ENCODE results near the gene SUSD4. TPM values are rescaled to one million over a fixed set of nuclear protein-coding genes. Genes with fewer than 3 reads are reported as not detected.
A peak's percentile ranks its signal among the peaks of the same experiment; 100 is the strongest.

The SUSD4 gene
- total and polyA plus RNA-seq, 5 donors: 16.7 to 81.7 (median 29.8) TPM

GRCh38 chr1:223312273-223312672 lies 51.7 kb downstream of the SUSD4 start:
- WGBS: 75% methylated on average over 2 of the region's 2 CpGs
- H3K4me1 ChIP-seq (ENCODE audit: control insufficient read depth, insufficient read depth, low read length): no peaks in the 10 kb centered on the region
- DNase-seq (no peak), ATAC-seq (no peak)
- no peak overlapping the region for H3K27ac ChIP-seq (ENCODE audit: low read length)
- no peaks in the 10 kb centered on the region for H3K9me3 ChIP-seq (ENCODE audit: control insufficient read depth, low read length)
- H3K4me3 ChIP-seq (ENCODE audit: low read length): no peak overlapping the region
- intact Hi-C loops (cut with DNase I): no loop called here
- no peaks in the 10 kb centered on the region for H3K27me3 ChIP-seq (ENCODE audit: control insufficient read depth, insufficient read depth)

GRCh38 chr1:223311826-223312225 lies 52.1 kb downstream of the SUSD4 start:
- Histone ChIP-seq H3K4me3 (ENCODE audit: low read length) (no peak overlapping the region), H3K27me3 (ENCODE audit: control insufficient read depth, insufficient read depth) (no peaks in the 10 kb centered on the region), H3K27ac (ENCODE audit: low read length) (no peak overlapping the region), H3K9me3 (ENCODE audit: control insufficient read depth, low read length) (no peaks in the 10 kb centered on the region), H3K4me1 (ENCODE audit: control insufficient read depth, insufficient read depth, low read length) (no peaks in the 10 kb centered on the region)
- DNase-seq: no peak
- intact Hi-C loops (cut with DNase I): no loop called here
- 86% methylated on average over 3 of the region's 3 CpGs for WGBS
- ATAC-seq: no peak

- Histone ChIP-seq H3K9me3 (ENCODE audit: control insufficient read depth, low read length) (no peaks in the 10 kb centered on the region), H3K4me1 (ENCODE audit: control insufficient read depth, insufficient read depth, low read length) (no peaks in the 10 kb centered on the region), H3K27ac (ENCODE audit: low read length) (no peak overlapping the region), H3K4me3 (ENCODE audit: low read length) (no peak overlapping the region), H3K27me3 (ENCODE audit: control insufficient read depth, insufficient read depth) (no peaks in the 10 kb centered on the region)
- DNase-seq: no peak
- ATAC-seq: no peak
- intact Hi-C loops (cut with DNase I): no loop called here
- 83% methylated on average over 2 of the region's 2 CpGs for WGBS
Observed at GRCh38 chr1:223308136-223308535, 55.8 kb downstream of the SUSD4 start.

GRCh38 chr1:223307544-223307943 lies 56.4 kb downstream of the SUSD4 start:
- intact Hi-C loops (cut with DNase I): no loop called here
- 71% methylated on average over 5 of the region's 5 CpGs for WGBS
- no peak overlapping the region for H3K27ac ChIP-seq (ENCODE audit: low read length)
- no peak for ATAC-seq
- H3K4me1 ChIP-seq (ENCODE audit: control insufficient read depth, insufficient read depth, low read length): no peaks in the 10 kb centered on the region
- H3K4me3 ChIP-seq (ENCODE audit: low read length): no peak overlapping the region
- no peaks in the 10 kb centered on the region for H3K9me3 ChIP-seq (ENCODE audit: control insufficient read depth, low read length)
- H3K27me3 ChIP-seq (ENCODE audit: control insufficient read depth, insufficient read depth): no peaks in the 10 kb centered on the region
- no peak for DNase-seq

- no peaks in the 10 kb centered on the region for H3K9me3 ChIP-seq (ENCODE audit: control insufficient read depth, low read length)
- no peak overlapping the region for H3K4me3 ChIP-seq (ENCODE audit: low read length)
- 70% methylated on average over 1 of the region's 1 CpG for WGBS
- no peaks in the 10 kb centered on the region for H3K4me1 ChIP-seq (ENCODE audit: control insufficient read depth, insufficient read depth, low read length)
- no peak for ATAC-seq
- no peaks in the 10 kb centered on the region for H3K27me3 ChIP-seq (ENCODE audit: control insufficient read depth, insufficient read depth)
- DNase-seq: no peak
- intact Hi-C loops (cut with DNase I): no loop called here
- no peak overlapping the region for H3K27ac ChIP-seq (ENCODE audit: low read length)
Observed at GRCh38 chr1:223304931-223305330, 59.0 kb downstream of the SUSD4 start.

GRCh38 chr1:223301371-223301770 lies 62.6 kb downstream of the SUSD4 start:
- H3K27ac ChIP-seq (ENCODE audit: low read length): no peak overlapping the region
- 95% methylated on average over 2 of the region's 2 CpGs for WGBS
- DNase-seq: no peak
- H3K4me1 ChIP-seq (ENCODE audit: control insufficient read depth, insufficient read depth, low read length): no peaks in the 10 kb centered on the region
- no peak for ATAC-seq
- no peak overlapping the region for H3K4me3 ChIP-seq (ENCODE audit: low read length)
- H3K27me3 ChIP-seq (ENCODE audit: control insufficient read depth, insufficient read depth): no peaks in the 10 kb centered on the region
- intact Hi-C loops (cut with DNase I): no loop called here
- no peaks in the 10 kb centered on the region for H3K9me3 ChIP-seq (ENCODE audit: control insufficient read depth, low read length)

GRCh38 chr1:223299553-223299952 lies 64.4 kb downstream of the SUSD4 start:
- Histone ChIP-seq H3K9me3 (ENCODE audit: control insufficient read depth, low read length) (no peaks in the 10 kb centered on the region), H3K27ac (ENCODE audit: low read length) (no peak overlapping the region), H3K4me1 (ENCODE audit: control insufficient read depth, insufficient read depth, low read length) (no peaks in the 10 kb centered on the region), H3K27me3 (ENCODE audit: control insufficient read depth, insufficient read depth) (no peaks in the 10 kb centered on the region), H3K4me3 (ENCODE audit: low read length) (no peak overlapping the region)
- 44% methylated on average over 1 of the region's 1 CpG for WGBS
- DNase-seq (no peak), ATAC-seq (peak in 1 of 2 donors; percentile 25)
- intact Hi-C loops (cut with DNase I): no loop called here

GRCh38 chr1:223298701-223299100 lies 65.3 kb downstream of the SUSD4 start:
- 47% methylated on average over 5 of the region's 5 CpGs for WGBS
- Histone ChIP-seq H3K27ac (ENCODE audit: low read length) (no peak overlapping the region), H3K4me1 (ENCODE audit: control insufficient read depth, insufficient read depth, low read length) (no peaks in the 10 kb centered on the region), H3K27me3 (ENCODE audit: control insufficient read depth, insufficient read depth) (no peaks in the 10 kb centered on the region), H3K9me3 (ENCODE audit: control insufficient read depth, low read length) (no peaks in the 10 kb centered on the region), H3K4me3 (ENCODE audit: low read length) (no peak overlapping the region)
- intact Hi-C loops (cut with DNase I): no loop called here
- DNase-seq: no peak
- ATAC-seq: peak in 1 of 2 donors; percentile 45

GRCh38 chr1:223297800-223298199 lies 66.2 kb downstream of the SUSD4 start:
- intact Hi-C loops (cut with DNase I): no loop called here

GRCh38 chr1:223291796-223292195 lies 72.2 kb downstream of the SUSD4 start:
- no peak for DNase-seq
- Histone ChIP-seq H3K4me1 (ENCODE audit: control insufficient read depth, insufficient read depth, low read length) (no peaks in the 10 kb centered on the region), H3K27me3 (ENCODE audit: control insufficient read depth, insufficient read depth) (no peaks in the 10 kb centered on the region), H3K27ac (ENCODE audit: low read length) (no peak overlapping the region), H3K4me3 (ENCODE audit: low read length) (no peak overlapping the region), H3K9me3 (ENCODE audit: control insufficient read depth, low read length) (no peaks in the 10 kb centered on the region)
- 76% methylated on average over 2 of the region's 2 CpGs for WGBS
- intact Hi-C loops (cut with DNase I): no loop called here
- no peak for ATAC-seq

More at GRCh38 chr1:223297800-223298199, 66.2 kb downstream of the SUSD4 start:
- H3K4me1 ChIP-seq (ENCODE audit: control insufficient read depth, insufficient read depth, low read length): no peaks in the 10 kb centered on the region
- no peaks in the 10 kb centered on the region for H3K9me3 ChIP-seq (ENCODE audit: control insufficient read depth, low read length)
- ATAC-seq (no peak), DNase-seq (no peak)
- no peak overlapping the region for H3K4me3 ChIP-seq (ENCODE audit: low read length)
- no peaks in the 10 kb centered on the region for H3K27me3 ChIP-seq (ENCODE audit: control insufficient read depth, insufficient read depth)
- no peak overlapping the region for H3K27ac ChIP-seq (ENCODE audit: low read length)
- 98% methylated on average over 1 of the region's 1 CpG for WGBS

- Histone ChIP-seq H3K27me3 (ENCODE audit: control insufficient read depth, insufficient read depth) (no peaks in the 10 kb centered on the region), H3K9me3 (ENCODE audit: control insufficient read depth, low read length) (no peaks in the 10 kb centered on the region), H3K4me3 (ENCODE audit: low read length) (no peak overlapping the region), H3K27ac (ENCODE audit: low read length) (no peak overlapping the region), H3K4me1 (ENCODE audit: control insufficient read depth, insufficient read depth, low read length) (no peaks in the 10 kb centered on the region)
- 68% methylated on average over 3 of the region's 3 CpGs for WGBS
- no peak for DNase-seq
- intact Hi-C loops (cut with DNase I): no loop called here
- ATAC-seq: no peak
Observed at GRCh38 chr1:223290397-223290796, 73.6 kb downstream of the SUSD4 start.

- ATAC-seq (no peak), DNase-seq (no peak)
- Histone ChIP-seq H3K27me3 (ENCODE audit: control insufficient read depth, insufficient read depth) (no peaks in the 10 kb centered on the region), H3K27ac (ENCODE audit: low read length) (no peak overlapping the region), H3K4me3 (ENCODE audit: low read length) (no peak overlapping the region), H3K9me3 (ENCODE audit: control insufficient read depth, low read length) (no peaks in the 10 kb centered on the region), H3K4me1 (ENCODE audit: control insufficient read depth, insufficient read depth, low read length) (no peaks in the 10 kb centered on the region)
- intact Hi-C loops (cut with DNase I): no loop called here
- WGBS: 91% methylated on average over 3 of the region's 3 CpGs
Observed at GRCh38 chr1:223289621-223290020, 74.4 kb downstream of the SUSD4 start.
